Natural killer cell treated with Interleukin-12 subunit alpha and Interleukin-12 subunit beta and Interleukin-15 and Interleukin-18, amount 100 ng/mL, for 72 hours (primary cell): ENCODE measurements around the gene MMP24. TPM values are rescaled to one million over a fixed set of nuclear protein-coding genes. Genes with fewer than 3 reads are reported as not detected.
A peak's percentile ranks its signal among the peaks of the same experiment; 100 is the strongest.

ENCODE experiments used
- ATAC-seq, 2 donors: fragments of 150-1000 bp; cut with Tn5 transposase in 1 of 2; sonication (Bioruptor Pico), chemical (Tn5 transposase) in 1 of 2; 2 replicates each; pipeline ENCODE4 v1.10.0; 2021
- DNase-seq: peaks from one replicate; pipeline ENCODE4 v3.0.0; 2022; ENCODE audit warnings: low spot score
- H3K27ac Mint-ChIP-seq, 2 donors: 1 replicate in 1 of 2; 2 replicates in 1 of 2; pipeline ENCODE4 v1.8.0; 2022; ENCODE audit warnings: mixed read lengths in 2 of 2, mild to moderate bottlenecking in 1 of 2, moderate library complexity in 1 of 2
- H3K27me3 Mint-ChIP-seq, 2 donors: 1 replicate in 1 of 2; 2 replicates in 1 of 2; pipeline ENCODE4 v1.8.0; 2022; ENCODE audit warnings: mixed read lengths in 2 of 2
- H3K36me3 Mint-ChIP-seq: one replicate; pipeline ENCODE4 v1.8.0; 2022; ENCODE audit warnings: mixed read lengths
- H3K4me1 Mint-ChIP-seq, 2 donors: 1 replicate in 1 of 2; 2 replicates in 1 of 2; pipeline ENCODE4 v1.8.0; 2022; ENCODE audit warnings: low read depth in 2 of 2, mixed read lengths in 2 of 2, mild to moderate bottlenecking in 1 of 2
- H3K4me3 Mint-ChIP-seq: one replicate; pipeline ENCODE4 v1.8.0; 2022; ENCODE audit warnings: mixed read lengths
- H3K9me3 Mint-ChIP-seq: 2 replicates; pipeline ENCODE4 v1.8.0; 2022; ENCODE audit warnings: mixed read lengths
- total RNA-seq, 2 donors: library from RNA; stranded (reverse); gene quantifications; one replicate each; pipeline ENCODE4 v1.2.3, GENCODE V29; 2022

Gene MMP24
- total RNA-seq, 2 donors from 2014 or later, result not detected

GRCh38 chr20:35273449-35274171 lies 47.1 kb downstream of the MMP24 start:
- H3K4me3 Mint-ChIP-seq, result no peak overlapping the region
- peak overlapping the region in 1 of 2 donors; percentile 62 for H3K27ac Mint-ChIP-seq
- ATAC-seq (no peak), DNase-seq (no peak)
- H3K9me3 Mint-ChIP-seq, result no peaks in the 10 kb centered on the region
- no peaks in the 10 kb centered on the region for H3K27me3 Mint-ChIP-seq
- peaks cover 4 to 25% of the 10 kb centered on the region in 2 donors for H3K4me1 Mint-ChIP-seq
- H3K36me3 Mint-ChIP-seq, result peaks cover 4% of the 10 kb centered on the region

GRCh38 chr20:35274172-35275092 lies 47.9 kb downstream of the MMP24 start:
- H3K9me3 Mint-ChIP-seq, result no peaks in the 10 kb centered on the region
- ATAC-seq (no peak), DNase-seq (no peak)
- peaks cover 6 to 27% of the 10 kb centered on the region in 2 donors for H3K4me1 Mint-ChIP-seq
- peaks cover 8% of the 10 kb centered on the region for H3K36me3 Mint-ChIP-seq
- H3K4me3 Mint-ChIP-seq, result no peak overlapping the region
- no peak overlapping the region for H3K27ac Mint-ChIP-seq
- no peaks in the 10 kb centered on the region for H3K27me3 Mint-ChIP-seq

GRCh38 chr20:35275741-35276251 lies 49.3 kb downstream of the MMP24 start:
- H3K9me3 Mint-ChIP-seq, result no peaks in the 10 kb centered on the region

GRCh38 chr20:35276408-35276807 lies 49.9 kb downstream of the MMP24 start:
- DNase-seq, result no peak
- Mint-ChIP-seq H3K36me3 (peaks cover 16% of the 10 kb centered on the region), H3K9me3 (no peaks in the 10 kb centered on the region), H3K27me3 (no peaks in the 10 kb centered on the region), H3K4me1 (peaks cover 6 to 21% of the 10 kb centered on the region in 2 donors), H3K27ac (peak overlapping the region; percentile 98 to 99), H3K4me3 (peak overlapping the region; percentile 96)
- no peak for ATAC-seq

More at GRCh38 chr20:35275741-35276251, 49.3 kb downstream of the MMP24 start:
- peaks cover 16% of the 10 kb centered on the region for H3K36me3 Mint-ChIP-seq
- H3K4me3 Mint-ChIP-seq, result peak overlapping the region; percentile 96
- no peaks in the 10 kb centered on the region for H3K27me3 Mint-ChIP-seq
- H3K27ac Mint-ChIP-seq, result peak overlapping the region; percentile 98 to 99
- peaks cover 6 to 26% of the 10 kb centered on the region in 2 donors for H3K4me1 Mint-ChIP-seq
- DNase-seq (no peak), ATAC-seq (no peak)

GRCh38 chr20:35277127-35277526 lies 50.6 kb downstream of the MMP24 start:
- H3K27ac Mint-ChIP-seq, result peak overlapping the region; percentile 98 to 99
- no peaks in the 10 kb centered on the region for H3K27me3 Mint-ChIP-seq
- peaks cover 6 to 21% of the 10 kb centered on the region in 2 donors for H3K4me1 Mint-ChIP-seq
- H3K36me3 Mint-ChIP-seq, result peaks cover 16% of the 10 kb centered on the region
- peak overlapping the region; percentile 96 for H3K4me3 Mint-ChIP-seq
- ATAC-seq, result no peak
- H3K9me3 Mint-ChIP-seq, result no peaks in the 10 kb centered on the region
- no peak for DNase-seq

- DNase-seq (peak; percentile 94), ATAC-seq (peak; percentile 95 to 96)
- Mint-ChIP-seq H3K36me3 (peaks cover 16% of the 10 kb centered on the region), H3K4me3 (peak within 1 kb of the TSS; percentile 96), H3K27me3 (no peaks in the 10 kb centered on the region), H3K27ac (peak within 1 kb of the TSS; percentile 98 to 99), H3K9me3 (no peaks in the 10 kb centered on the region), H3K4me1 (peaks cover 6 to 21% of the 10 kb centered on the region in 2 donors)
Measured at GRCh38 chr20:35277531-35278395, 51.3 kb downstream of the MMP24 start, which contains the start of gene MMP24OS. MMP24OS (minus strand) TSS chr20:35278122; CDS start chr20:35277929, 193 bp downstream.

GRCh38 chr20:35279040-35279439 lies 52.5 kb downstream of the MMP24 start:
- H3K9me3 Mint-ChIP-seq, result no peaks in the 10 kb centered on the region

GRCh38 chr20:35279533-35280174 lies 53.2 kb downstream of the MMP24 start:
- DNase-seq (no peak), ATAC-seq (no peak)
- Mint-ChIP-seq H3K36me3 (peaks cover 16% of the 10 kb centered on the region), H3K27me3 (no peaks in the 10 kb centered on the region), H3K27ac (peak overlapping the region; percentile 98 to 99), H3K4me1 (peaks cover 18 to 26% of the 10 kb centered on the region in 2 donors), H3K9me3 (no peaks in the 10 kb centered on the region), H3K4me3 (peak overlapping the region; percentile 26)

More at GRCh38 chr20:35279040-35279439, 52.5 kb downstream of the MMP24 start:
- no peaks in the 10 kb centered on the region for H3K27me3 Mint-ChIP-seq
- peak overlapping the region; percentile 98 to 99 for H3K27ac Mint-ChIP-seq
- DNase-seq, result no peak
- peaks cover 16 to 25% of the 10 kb centered on the region in 2 donors for H3K4me1 Mint-ChIP-seq
- no peak overlapping the region for H3K4me3 Mint-ChIP-seq
- ATAC-seq, result no peak
- H3K36me3 Mint-ChIP-seq, result peaks cover 16% of the 10 kb centered on the region

- DNase-seq (no peak), ATAC-seq (no peak)
- no peaks in the 10 kb centered on the region for H3K27me3 Mint-ChIP-seq
- H3K9me3 Mint-ChIP-seq, result no peaks in the 10 kb centered on the region
- H3K4me3 Mint-ChIP-seq, result peak overlapping the region; percentile 26
- peaks cover 16% of the 10 kb centered on the region for H3K36me3 Mint-ChIP-seq
- H3K27ac Mint-ChIP-seq, result peak overlapping the region in 1 of 2 donors; percentile 98
- peaks cover 24 to 31% of the 10 kb centered on the region in 2 donors for H3K4me1 Mint-ChIP-seq
Measured at GRCh38 chr20:35280523-35280922, 54.0 kb downstream of the MMP24 start.

GRCh38 chr20:35281506-35282101 lies 55.1 kb downstream of the MMP24 start:
- DNase-seq (no peak), ATAC-seq (no peak)
- no peaks in the 10 kb centered on the region for H3K9me3 Mint-ChIP-seq
- H3K27ac Mint-ChIP-seq, result no peak overlapping the region
- H3K27me3 Mint-ChIP-seq, result no peaks in the 10 kb centered on the region
- H3K4me1 Mint-ChIP-seq, result peaks cover 29 to 32% of the 10 kb centered on the region in 2 donors
- peaks cover 16% of the 10 kb centered on the region for H3K36me3 Mint-ChIP-seq
- no peak overlapping the region for H3K4me3 Mint-ChIP-seq

GRCh38 chr20:35283441-35284266 lies 57.2 kb downstream of the MMP24 start:
- peak overlapping the region; percentile 96 for H3K4me3 Mint-ChIP-seq
- H3K9me3 Mint-ChIP-seq, result no peaks in the 10 kb centered on the region
- H3K4me1 Mint-ChIP-seq, result peaks cover 25 to 29% of the 10 kb centered on the region in 2 donors
- DNase-seq (no peak), ATAC-seq (no peak)
- peaks cover 12% of the 10 kb centered on the region for H3K36me3 Mint-ChIP-seq
- H3K27ac Mint-ChIP-seq, result peak overlapping the region; percentile 93 to 94
- no peaks in the 10 kb centered on the region for H3K27me3 Mint-ChIP-seq
